HG02588 (cell line): Measurements from ENCODE around the gene CARMIL3.
"Not testable (repeated sequence)": the region's sequence is repeated elsewhere in the genome, so short reads cannot be mapped to it uniquely, and the experiment has no call there.

Source experiments
- ATAC-seq: cut with Tn5 transposase; IDR thresholded peaks from one replicate; pipeline ENCODE4 v1.9.1; 2021; ENCODE audit warnings: mild to moderate bottlenecking, moderate library complexity; ENCODE audit not compliant: unreplicated experiment

CARMIL3 gene

GRCh38 chr14:24038686-24039085 is 13.1 kb upstream of the CARMIL3 start:
- ATAC-seq: no peak

GRCh38 chr14:24040692-24041091 is 11.1 kb upstream of the CARMIL3 start:
- ATAC-seq: no peak

GRCh38 chr14:24042746-24043145 is 9.1 kb upstream of the CARMIL3 start:
- no peak for ATAC-seq

GRCh38 chr14:24049002-24049401 is 2.8 kb upstream of the CARMIL3 start:
- ATAC-seq: not testable (repeated sequence)

GRCh38 chr14:24050753-24051152 is 1.1 kb upstream of the CARMIL3 start:
- not testable (repeated sequence) for ATAC-seq

- no peak for ATAC-seq
Observed at GRCh38 chr14:24051176-24051788, 527 bp upstream of the CARMIL3 start.

- no peak for ATAC-seq
Observed at GRCh38 chr14:24052656-24053547, 1.1 kb downstream of the CARMIL3 start.

- ATAC-seq: no peak
Observed at GRCh38 chr14:24053548-24054323, 1.9 kb downstream of the CARMIL3 start.

GRCh38 chr14:24054324-24054641 is 2.5 kb downstream of the CARMIL3 start:
- no peak for ATAC-seq

- no peak for ATAC-seq
Observed at GRCh38 chr14:24054646-24055045, 2.8 kb downstream of the CARMIL3 start.

- no peak for ATAC-seq
Observed at GRCh38 chr14:24055971-24056799, 4.4 kb downstream of the CARMIL3 start.

- no peak for ATAC-seq
Observed at GRCh38 chr14:24056800-24057184, 5.0 kb downstream of the CARMIL3 start.

GRCh38 chr14:24057271-24057670 is 5.5 kb downstream of the CARMIL3 start:
- no peak for ATAC-seq

GRCh38 chr14:24057867-24058259 is 6.1 kb downstream of the CARMIL3 start:
- peak; percentile 9 for ATAC-seq

GRCh38 chr14:24058260-24058950 is 6.6 kb downstream of the CARMIL3 start:
- ATAC-seq: peak; percentile 55

GRCh38 chr14:24058951-24059475 is 7.2 kb downstream of the CARMIL3 start:
- ATAC-seq: no peak

- ATAC-seq: no peak
Observed at GRCh38 chr14:24059841-24060388, 8.1 kb downstream of the CARMIL3 start.

GRCh38 chr14:24060443-24060842 is 8.6 kb downstream of the CARMIL3 start:
- no peak for ATAC-seq

- ATAC-seq: no peak
Observed at GRCh38 chr14:24060984-24061913, 9.4 kb downstream of the CARMIL3 start.
